ENCODE results near the gene SEMA6B. TPM values are rescaled to one million over a fixed set of nuclear protein-coding genes. Genes with fewer than 3 reads are reported as not detected.

Gene SEMA6B
- total RNA-seq, 1 experiment from 2014 or later: 3.2 TPM

DNA sequence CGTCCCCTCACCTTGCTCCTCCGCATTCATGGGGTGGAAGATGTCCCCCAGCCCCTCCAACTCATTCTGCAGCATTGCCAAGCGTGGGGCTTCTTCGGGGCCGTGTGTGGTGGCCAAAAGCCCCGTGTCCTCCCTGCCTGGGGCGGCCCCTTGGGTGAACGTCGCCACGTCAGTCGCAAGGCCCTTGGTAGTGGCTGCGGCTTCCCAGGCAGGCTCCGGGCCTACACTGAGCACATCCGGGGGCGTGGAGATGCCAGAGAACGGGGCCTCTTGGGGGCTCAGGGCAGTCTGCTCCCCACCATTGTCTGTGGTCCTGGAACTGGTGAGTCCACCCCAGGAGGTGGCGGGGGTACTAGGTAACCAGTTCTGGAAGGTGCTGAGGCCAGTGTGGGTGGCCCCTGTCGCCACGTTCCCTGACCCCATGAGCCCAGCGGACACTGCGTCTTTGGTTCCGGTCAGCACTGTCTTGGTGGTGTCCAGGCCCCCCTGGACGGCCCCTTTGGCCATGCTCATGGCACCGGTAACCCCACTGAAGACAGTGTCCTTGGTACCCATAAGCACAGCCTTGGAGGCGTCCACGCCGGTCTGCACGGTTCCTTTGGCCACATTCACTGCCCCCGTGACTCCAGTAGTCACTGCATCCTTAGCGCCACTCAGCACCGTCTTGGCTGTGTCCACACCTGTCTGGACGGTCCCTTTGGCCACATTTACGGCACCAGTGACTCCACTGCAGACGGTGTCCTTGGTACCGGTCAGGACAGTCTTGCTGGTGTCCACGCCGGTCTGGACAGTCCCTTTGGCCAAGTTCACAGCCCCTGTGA, 48.8 kb downstream of the SEMA6B start:
- DNase-seq (ENCODE audit: low read depth): no peak

DNA sequence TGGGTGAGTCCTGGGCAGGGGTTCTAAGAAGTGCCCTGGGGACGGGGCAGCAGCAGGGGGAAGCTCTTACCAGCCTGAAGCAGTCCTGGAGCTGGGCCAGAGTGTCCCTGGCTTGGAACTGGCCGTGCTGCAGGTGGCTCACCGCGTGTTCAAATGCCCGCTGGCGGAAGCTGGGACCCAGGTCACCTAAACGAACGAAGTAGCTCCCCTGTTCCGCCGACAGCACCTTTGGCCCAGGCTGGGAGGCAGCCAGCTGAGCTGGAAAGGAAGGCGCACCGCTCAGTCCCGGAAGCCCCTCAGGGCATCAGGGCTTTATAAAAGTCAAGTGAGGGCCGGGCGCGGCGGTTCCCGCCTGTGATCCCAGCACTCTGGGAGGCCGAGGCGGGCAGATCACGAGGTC, 50.8 kb downstream of the SEMA6B start:
- no peak for DNase-seq (ENCODE audit: low read depth)

DNA sequence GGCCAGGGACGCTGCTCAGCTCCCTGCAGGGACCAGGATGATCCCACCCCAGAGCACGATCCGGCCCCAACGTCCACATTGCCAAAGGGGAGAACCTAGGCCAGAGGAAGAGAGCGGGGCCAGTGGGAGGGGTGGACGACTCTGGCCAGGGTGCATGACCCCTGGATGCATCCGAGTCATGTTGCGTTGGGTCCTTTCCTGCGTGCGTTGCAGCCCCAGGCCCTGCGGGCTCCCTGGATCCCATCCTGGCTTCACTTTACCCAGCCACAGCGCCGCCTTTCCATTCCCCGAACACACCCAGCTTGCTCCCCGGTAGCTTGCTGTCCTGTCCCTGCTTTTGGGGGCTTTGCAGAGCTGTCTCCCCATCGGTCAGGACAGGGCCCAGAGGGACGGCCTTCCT, 51.7 kb downstream of the SEMA6B start:
- no peak for DNase-seq (ENCODE audit: low read depth)

DNA sequence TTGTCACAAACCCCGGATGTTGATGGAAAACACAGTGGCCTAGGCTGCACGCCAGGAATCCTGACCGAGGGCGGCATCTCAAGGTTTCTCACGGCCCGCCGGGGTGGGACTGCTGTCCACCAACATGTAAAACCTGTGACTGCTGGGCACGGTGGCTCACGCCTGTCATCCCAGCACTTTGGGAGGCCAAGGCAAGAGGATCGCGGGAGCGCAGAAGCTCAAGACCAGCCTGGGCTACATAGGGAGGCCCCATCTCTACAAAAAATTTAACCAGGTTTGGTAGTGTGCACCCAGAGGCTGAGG, 52.4 kb downstream of the SEMA6B start:
- no peak for DNase-seq (ENCODE audit: low read depth)

DNA sequence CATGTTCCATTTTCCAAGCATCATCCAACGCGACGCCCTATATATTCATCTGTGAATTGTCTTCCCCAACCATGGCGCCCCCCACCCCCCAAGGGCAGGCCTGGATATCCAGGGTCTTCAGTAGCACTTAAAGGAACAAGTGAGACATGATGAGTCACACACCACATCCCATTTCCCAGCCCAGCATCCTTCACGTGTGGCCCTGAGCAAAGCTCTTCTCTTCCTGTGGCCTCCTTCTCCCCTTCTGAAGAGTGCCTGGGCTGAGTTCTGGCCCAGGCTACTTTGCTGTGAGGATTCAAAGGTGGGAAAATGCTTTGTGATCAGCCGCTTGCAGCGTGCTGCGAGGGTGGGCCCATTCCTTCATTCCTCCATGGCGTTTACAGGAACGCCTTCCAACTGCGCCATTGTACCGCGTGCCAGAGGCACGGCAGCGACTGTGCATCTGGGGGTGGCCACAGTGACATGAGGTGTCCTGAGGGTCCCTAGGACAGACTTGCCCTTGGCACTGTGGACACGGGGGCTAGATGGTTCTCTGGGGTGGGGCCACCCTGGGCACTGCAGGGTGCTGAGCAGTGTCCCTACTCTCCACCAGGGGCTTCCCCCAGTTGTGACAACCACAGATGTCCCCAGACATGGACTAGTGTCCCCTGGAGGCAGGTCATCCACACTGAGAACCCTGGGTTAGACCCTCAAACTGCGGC, 52.9 kb downstream of the SEMA6B start:
- DNase-seq (ENCODE audit: low read depth): peak; percentile 81

DNA sequence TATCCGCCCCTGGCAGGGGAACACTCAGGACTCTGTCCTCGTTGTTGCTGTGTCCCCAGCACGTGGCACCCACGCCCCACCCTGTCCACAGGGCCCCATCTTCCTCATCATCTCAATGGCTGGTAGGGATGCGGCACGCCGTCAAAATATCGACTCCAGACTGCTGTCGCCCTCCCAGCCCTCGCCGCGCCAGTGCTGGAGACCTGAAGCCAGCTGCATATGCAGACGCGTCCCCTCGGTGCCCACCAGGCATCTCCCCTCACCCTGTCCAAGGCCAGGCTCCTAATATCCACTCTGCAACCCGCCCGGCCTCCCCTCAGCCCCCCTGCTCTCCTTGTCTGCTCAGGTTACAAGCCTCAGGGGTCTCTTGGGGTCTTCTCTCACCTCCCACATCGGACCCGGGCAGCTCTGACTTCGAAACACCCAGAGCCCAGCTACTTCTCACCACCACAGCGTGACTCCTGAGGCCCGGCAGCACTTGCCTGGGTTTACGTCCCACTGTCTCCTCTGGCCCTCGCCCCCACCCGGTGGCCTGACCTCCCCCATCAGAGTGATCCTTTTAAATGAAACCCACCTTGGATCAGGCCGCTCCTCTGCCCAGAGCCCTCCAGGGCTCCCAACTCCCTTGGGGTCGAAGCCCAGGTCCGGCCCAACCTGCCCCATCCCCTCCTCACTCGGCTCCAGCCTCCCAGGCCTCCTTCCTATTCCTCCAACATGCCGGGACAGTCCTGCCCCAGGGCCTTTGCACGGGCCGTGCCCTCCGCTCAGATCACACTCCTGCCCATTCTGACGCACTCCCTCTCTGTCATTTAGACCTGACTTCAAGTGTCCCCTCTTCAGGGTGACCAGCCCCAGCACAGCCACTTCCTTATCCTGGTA, 53.7 kb downstream of the SEMA6B start:
- DNase-seq (ENCODE audit: low read depth): no peak

DNA sequence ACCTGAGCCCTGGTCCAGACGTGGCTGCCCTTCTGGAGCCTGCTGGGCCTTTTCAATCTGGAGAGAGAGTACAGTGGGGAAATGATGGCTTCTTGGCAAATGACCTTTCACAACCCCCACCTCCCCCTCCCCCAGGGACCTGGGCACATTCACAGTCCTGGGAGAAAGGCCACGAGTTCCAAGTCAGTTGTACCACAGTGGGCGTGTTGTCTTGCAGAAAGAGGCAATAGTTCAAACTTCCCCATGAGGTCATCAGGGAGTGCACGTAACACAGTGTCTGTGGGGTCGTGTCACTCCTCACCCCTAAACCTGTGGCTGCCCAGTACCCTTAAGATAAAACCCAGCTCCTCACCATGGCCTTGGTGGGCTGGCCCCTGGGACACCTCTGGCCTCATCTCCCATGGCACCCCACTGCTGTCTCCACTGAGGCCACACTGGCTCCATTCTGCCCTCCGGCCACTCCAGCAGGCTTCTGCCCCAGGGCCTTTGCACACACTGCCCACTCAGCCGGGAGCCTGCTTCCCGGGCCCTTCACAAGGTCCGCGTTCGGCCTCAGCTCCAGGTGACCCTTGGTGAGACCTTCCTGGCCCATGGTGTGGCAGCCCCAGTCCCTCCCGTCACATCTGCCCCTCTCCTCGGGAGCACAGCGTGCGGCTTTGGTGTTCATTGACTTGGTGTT, 54.5 kb downstream of the SEMA6B start:
- DNase-seq (ENCODE audit: low read depth): no peak

DNA sequence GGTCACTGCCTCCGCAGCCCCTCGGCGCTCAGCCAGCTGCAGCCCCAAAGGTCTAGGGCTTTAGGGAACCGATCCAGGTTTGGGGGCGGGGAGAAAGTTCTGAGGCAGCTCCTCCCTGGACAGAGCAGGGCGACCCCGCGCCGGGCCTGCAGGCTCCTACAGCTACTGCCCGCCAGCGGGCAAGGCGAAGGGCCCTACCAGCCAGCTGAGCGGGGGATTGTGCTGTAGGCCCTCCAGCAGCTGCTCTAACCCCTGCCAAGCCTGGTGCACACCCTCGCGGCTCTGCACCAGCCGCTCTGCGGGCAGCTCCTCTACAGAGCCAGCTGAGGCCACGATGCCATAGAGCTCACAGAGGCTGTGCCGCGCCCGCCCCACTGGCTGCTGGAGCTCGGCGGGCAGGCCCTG, 55.2 kb downstream of the SEMA6B start:
- DNase-seq (ENCODE audit: low read depth): no peak

DNA sequence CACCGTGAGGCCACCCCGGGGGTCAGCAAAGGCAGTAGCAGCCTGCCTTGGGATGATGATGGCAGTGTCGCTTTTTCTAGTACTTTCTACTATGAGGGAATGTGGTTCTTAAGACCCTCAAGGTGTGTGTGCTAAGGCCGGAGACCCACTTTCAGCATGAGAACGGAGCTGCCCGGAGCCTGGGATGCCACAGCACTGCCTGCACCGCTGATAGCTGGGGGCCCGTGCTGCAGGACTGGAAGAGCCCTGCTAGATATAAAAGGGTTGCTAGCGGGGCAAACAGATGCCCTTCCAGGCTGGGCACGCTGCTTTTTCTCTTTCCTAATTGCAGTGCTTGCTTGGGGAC, 55.7 kb downstream of the SEMA6B start:
- DNase-seq (ENCODE audit: low read depth): no peak

DNA sequence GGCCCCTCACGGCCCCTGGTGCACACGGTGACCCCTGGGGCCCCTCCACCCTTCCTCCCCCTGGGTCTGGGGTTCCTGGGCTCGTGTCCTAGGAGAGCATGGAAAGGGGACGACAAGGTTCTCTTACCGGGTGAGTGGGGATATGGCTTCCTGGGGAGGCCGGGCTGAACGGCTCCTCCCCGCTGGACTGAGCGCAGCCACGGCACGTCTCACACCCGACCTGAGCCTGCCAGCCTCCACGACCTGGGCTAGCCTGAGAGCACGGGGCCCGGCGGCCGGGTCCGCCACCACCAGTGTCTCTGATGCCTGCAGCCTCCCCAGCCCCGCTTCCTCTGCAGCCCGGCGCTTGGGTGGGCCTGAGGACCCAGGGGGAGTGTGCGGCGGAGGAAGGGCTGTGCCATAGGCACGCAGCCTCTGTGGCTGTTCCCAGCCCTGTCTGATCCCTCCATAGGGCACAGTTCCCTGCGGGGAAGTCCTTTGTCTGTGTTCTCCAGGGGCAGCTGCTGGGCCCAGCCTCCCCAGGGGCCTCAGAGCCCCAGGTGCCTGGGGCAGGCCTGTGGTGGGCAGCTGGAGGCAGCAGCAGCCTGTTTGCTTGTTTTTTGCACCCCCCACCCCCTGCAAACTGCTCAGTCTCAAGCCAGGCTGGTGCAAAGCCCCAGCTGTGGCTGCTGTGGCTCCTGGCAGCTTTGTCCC, 56.2 kb downstream of the SEMA6B start:
- no peak for DNase-seq (ENCODE audit: low read depth)

DNA sequence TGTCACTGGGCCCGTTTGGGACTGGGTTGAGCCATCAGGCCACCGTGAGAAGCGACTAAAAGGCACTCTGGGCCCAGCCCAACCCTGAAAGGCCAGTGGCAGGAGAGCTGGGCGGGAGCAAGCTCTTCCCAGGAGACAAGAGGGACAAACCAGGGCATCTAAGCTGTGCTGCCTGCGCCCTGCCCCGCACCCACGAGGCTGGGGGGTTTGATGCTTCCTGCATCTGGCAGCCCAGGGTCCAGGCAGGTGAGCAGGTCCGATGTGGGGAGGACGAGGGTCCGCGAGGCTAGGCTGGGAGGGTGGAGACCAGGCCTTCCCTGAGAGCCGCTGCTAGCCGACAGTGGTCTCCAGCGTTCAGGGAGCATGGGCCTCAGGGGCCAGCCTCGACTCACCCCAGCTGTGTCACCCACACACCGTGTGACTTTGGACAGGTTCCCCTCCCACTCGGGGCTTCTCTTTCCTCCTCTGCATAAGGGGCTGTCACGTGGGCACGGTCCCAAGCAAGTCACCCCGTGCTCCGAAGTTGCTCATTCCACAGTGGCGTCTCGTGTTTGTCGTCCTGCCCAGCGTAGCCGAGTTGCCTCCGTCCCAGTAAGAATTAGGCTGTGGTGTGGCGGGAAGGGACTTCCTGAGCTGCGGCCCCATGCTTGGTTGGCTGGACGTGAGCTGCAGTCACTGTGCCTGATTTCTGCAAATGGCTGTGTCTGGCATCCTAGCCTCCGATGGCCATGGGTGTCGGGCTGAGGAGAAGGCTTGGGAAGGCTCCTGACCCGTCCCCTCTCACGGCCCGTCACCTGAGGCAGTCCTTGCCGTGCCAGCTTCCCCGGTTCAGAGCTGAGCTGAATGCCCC, 57.0 kb downstream of the SEMA6B start:
- DNase-seq (ENCODE audit: low read depth): no peak

DNA sequence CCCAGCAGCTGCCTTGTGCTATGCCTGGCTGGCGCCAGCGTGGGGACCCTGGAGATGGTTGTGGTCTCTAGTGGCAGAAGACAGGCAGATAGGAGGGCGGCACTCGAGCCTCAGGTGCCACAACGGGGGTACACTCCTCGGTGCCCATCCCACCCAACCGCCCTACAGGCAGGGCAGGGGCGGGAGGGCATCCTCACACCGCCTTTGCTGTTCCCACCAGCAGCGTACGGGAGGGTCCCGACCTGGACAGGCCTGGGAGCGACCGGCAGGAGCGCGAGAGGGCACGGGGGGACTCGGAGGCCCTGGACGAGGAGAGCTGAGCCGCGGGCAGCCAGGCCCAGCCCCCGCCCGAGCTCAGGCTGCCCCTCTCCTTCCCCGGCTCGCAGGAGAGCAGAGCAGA, 57.8 kb downstream of the SEMA6B start:
- DNase-seq (ENCODE audit: low read depth): no peak

DNA sequence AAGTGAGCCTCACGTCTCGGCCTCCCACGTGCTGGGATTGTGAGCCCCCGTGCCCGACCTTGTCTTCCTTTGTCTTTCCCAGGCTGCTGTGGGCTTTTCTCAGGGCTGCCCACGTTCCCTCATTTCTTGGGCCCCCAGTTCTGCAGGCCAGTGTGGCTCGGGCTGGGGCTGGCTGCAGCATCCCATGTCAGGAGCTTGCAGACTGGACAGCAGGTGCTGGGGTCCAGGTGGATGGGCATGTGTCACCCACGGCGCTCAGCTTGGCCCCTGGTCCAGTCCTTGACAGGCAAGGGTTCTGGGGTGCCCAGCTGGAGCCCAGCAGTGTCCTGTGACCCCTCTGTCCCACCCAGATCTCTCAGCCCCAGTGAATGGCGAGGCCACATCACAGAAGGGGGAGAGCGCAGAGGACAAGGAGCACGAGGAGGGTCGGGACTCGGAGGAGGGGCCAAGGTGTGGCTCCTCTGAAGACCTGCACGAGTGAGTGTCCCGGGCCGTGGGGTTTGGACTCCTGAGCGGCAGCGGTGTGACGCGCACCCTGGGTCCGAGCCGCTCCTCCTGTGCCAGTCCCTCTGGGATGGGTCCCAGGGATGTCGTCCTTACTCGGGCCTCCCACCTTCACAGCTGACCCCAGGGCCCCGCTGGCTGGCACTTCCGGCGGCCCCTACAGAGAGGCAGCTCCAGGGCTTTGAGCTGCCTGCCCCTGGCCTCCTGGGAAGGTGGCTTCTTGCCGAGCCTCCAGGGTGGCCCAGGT, 58.5 kb downstream of the SEMA6B start:
- no peak for DNase-seq (ENCODE audit: low read depth)

DNA sequence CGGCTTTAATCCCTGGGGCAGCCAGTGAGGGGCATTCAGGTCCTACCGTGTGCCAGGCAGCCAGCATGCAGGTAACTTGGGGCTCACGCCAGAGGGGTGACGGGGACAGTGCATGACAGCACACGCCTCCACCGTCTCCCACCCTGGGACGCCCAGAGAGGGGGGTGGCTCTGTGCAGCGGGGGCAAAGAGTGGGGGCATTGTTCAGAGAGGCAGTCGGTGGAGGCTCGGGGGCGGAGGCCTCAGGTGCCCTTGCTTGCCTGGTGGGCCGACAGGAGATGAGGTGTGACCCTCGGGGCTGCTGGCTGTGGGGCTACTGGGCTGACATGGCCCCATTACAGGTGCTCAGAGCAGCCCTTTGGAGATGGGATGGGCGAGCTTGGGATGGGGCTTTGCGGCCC, 59.6 kb downstream of the SEMA6B start:
- no peak for DNase-seq (ENCODE audit: low read depth)

DNA sequence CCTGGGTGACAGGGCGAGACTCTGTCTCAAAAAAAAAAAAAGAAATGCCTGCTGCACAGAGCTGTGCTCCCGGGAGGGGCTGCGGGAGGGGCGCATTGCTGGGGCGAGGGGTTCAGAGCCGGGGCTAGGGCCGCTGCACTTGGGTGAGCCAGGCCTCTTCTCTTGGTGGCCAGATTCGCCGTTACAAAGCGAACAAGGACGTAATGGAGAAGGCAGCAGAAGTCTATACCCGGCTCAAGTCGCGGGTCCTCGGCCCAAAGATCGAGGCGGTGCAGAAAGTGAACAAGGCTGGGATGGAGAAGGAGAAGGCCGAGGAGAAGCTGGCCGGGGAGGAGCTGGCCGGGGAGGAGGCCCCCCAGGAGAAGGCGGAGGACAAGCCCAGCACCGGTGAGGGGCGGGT, 60.2 kb downstream of the SEMA6B start:
- DNase-seq (ENCODE audit: low read depth): no peak

DNA sequence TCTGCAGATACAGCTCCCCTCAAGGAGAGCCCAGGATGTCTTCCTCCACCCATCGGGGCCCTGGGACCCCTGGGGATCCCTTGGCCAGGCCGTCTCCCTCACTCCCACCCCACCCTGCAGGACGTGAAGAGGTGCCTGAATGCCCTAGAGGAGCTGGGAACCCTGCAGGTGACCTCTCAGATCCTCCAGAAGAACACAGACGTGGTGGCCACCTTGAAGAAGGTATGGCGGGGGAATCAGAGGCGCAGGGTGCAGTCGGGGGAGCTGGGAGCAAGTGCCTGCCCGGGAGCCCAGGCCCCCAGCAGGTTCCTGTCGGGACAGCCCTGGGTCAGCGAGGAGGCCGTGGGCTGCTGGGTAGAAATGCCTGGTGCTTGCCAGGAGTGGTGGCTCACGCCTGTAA, 60.8 kb downstream of the SEMA6B start:
- DNase-seq (ENCODE audit: low read depth): no peak

DNA sequence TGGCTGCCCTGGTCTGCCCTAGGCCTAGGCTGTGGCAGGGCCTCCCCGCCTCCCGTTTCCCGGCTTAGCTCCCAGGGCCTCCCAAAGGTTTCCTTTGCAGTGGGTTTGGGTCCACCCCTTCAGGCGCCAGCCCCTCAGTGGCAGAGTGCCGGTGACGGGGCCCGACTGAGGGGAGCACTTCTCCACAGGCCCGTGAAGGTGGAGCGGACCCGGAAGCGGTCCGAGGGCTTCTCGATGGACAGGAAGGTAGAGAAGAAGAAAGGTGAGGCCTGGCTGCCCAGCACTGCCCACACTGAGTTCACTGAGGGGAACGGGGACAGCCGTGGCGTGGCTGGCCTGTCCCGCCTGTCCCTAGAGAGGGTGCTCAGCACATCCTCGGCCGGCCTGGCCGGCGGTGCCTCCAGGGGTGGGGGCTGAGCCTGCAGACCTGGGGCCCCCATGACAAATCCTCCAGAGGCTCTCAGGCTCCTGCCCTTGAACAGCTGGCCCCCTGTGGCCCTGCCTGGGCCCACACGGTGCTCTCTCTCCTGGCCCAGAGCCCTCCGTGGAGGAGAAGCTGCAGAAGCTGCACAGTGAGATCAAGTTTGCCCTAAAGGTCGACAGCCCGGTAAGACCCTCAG, 61.6 kb downstream of the SEMA6B start:
- DNase-seq (ENCODE audit: low read depth): no peak

DNA sequence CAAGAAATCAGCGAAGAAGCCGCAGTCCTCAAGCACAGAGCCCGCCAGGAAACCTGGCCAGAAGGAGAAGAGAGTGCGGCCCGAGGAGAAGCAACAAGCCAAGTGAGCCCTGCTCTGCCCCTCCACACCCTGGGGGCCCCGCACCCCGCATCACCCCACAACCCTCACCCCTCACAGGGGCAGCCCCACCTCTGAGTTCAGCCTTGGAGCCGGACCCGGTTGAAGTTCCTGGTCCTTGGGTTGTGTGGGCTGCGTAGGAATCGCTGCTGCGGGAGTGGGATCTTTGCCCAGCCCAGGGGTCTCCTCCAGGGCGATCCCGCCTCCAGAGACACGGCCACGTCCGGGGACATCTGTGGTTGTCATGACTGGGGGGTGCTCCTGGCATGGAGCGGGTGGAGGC, 63.2 kb downstream of the SEMA6B start:
- DNase-seq (ENCODE audit: low read depth): no peak

DNA sequence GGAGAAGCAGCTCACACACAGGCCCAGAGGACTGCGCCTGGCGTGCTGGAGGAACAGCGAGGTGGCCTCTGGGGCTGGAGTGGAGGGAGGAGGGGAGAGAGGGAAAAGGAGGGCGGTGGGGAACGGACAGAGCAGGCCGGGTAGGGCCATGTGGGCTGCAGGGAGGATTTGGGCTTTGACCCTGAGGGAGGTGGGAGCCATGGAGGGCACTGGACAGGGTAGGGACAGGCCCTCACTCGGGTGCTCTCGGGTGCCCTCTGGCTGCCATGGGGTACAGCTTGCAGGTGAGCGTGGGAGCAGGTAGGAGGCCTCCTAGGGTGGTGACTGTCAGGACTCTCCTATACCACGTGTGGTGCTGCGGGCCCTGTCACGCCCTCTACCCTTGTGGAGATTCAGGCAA, 64.0 kb downstream of the SEMA6B start:
- no peak for DNase-seq (ENCODE audit: low read depth)

DNA sequence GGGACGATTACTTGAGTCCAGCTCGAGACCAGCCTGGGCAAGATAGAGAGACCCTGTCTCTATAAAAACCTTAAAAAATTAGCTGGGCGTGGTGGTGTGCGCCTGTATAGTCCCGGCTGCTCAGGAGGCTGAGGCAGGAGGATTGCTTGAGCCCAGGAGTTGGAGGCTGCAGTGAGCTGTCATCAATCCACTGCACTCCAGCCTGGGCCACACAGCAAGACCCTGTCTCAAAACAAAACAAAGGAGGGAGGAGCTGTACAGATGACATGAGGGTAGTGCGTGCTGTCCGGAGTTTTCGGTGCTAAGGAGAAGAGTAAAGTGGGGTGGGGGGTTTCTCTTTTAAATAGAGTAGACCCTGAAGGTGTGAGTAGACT, 64.8 kb downstream of the SEMA6B start:
- no peak for DNase-seq (ENCODE audit: low read depth)
